Mesendoderm (in vitro differentiated cells): ENCODE results near the gene SCPEP1.

Source experiments
- DNase-seq: peaks from one replicate; pipeline ENCODE4 v3.0.0; 2013
- H2AK5ac ChIP-seq: 2 replicates; pipeline ENCODE4 v1.6.1; 2013; ENCODE audit warnings: low read length, inconsistent platforms
- H2BK120ac ChIP-seq: 2 replicates; pipeline ENCODE4 v1.6.1; 2013; ENCODE audit warnings: low read depth, mild to moderate bottlenecking, low read length, moderate library complexity, mixed read lengths
- H2BK15ac ChIP-seq: replicated peaks from 2 replicates; pipeline ENCODE4 v1.6.1; 2013; ENCODE audit warnings: low read depth, mild to moderate bottlenecking, moderate library complexity
- H2BK5ac ChIP-seq: 2 replicates; pipeline ENCODE4 v1.6.1; 2013; ENCODE audit warnings: low read length, inconsistent platforms
- H3K18ac ChIP-seq: 2 replicates; pipeline ENCODE4 v1.6.1; 2013; ENCODE audit warnings: mild to moderate bottlenecking, low read length, mixed read lengths
- H3K23ac ChIP-seq: one replicate; pipeline ENCODE4 v1.6.1; 2013; ENCODE audit warnings: low read length
- H3K27ac ChIP-seq: 2 replicates; pipeline ENCODE4 v1.5.1; 2013; ENCODE audit warnings: low read depth, mild to moderate bottlenecking, inconsistent platforms, low read length, moderate library complexity
- H3K27me3 ChIP-seq: 2 replicates; pipeline ENCODE4 v1.6.1; 2013; ENCODE audit warnings: low read length, control low read depth, mild to moderate bottlenecking, inconsistent platforms; ENCODE audit not compliant: insufficient read depth, poor library complexity
- H3K36me3 ChIP-seq: 2 replicates; pipeline ENCODE4 v1.6.1; 2013; ENCODE audit warnings: low read length, inconsistent platforms; ENCODE audit not compliant: control insufficient read depth, insufficient read depth
- H3K4ac ChIP-seq: one replicate; pipeline ENCODE4 v1.6.1; 2013; ENCODE audit warnings: low read depth, mild to moderate bottlenecking, low read length, moderate library complexity
- H3K4me1 ChIP-seq: 2 replicates; pipeline ENCODE4 v1.6.1; 2013; ENCODE audit warnings: low read depth, low read length, inconsistent platforms; ENCODE audit not compliant: control insufficient read depth
- H3K4me2 ChIP-seq: 2 replicates; pipeline ENCODE4 v1.6.1; 2013; ENCODE audit warnings: low read length
- H3K4me3 ChIP-seq: 2 replicates; pipeline ENCODE4 v1.5.1; 2013; ENCODE audit warnings: mild to moderate bottlenecking, low read length
- H3K56ac ChIP-seq: one replicate; pipeline ENCODE4 v1.6.1; 2013; ENCODE audit warnings: low read length
- H3K79me1 ChIP-seq: 2 replicates; pipeline ENCODE4 v1.6.1; 2013; ENCODE audit warnings: low read length, inconsistent platforms
- H3K79me2 ChIP-seq: 2 replicates; pipeline ENCODE4 v1.6.1; 2013; ENCODE audit warnings: mild to moderate bottlenecking, low read length; ENCODE audit not compliant: control insufficient read depth, insufficient read depth
- H3K9ac ChIP-seq: 2 replicates; pipeline ENCODE4 v1.6.1; 2013; ENCODE audit warnings: low read length, inconsistent platforms
- H4K5ac ChIP-seq: one replicate; pipeline ENCODE4 v1.6.1; 2013; ENCODE audit warnings: low read length
- H4K8ac ChIP-seq: one replicate; pipeline ENCODE4 v1.6.1; 2013; ENCODE audit warnings: low read depth, mild to moderate bottlenecking, control low read depth, low read length, moderate library complexity
- WGBS: extraction: QIAGEN DNeasy Blood & Tissue Kit; methylation state at CpG from one replicate; pipeline ENCODE4 v1.1.7; 2013; ENCODE audit warnings: low lambda C conversion rate, missing lambda C conversion rate; ENCODE audit not compliant: insufficient coverage; ENCODE audit errors: extremely low coverage; 5-methylcytosine and 5-hydroxymethylcytosine counted together

SCPEP1 gene

GRCh38 chr17:57050306-57050705 lies 72.4 kb downstream of the SCPEP1 start:
- Histone ChIP-seq H3K9ac (no peak overlapping the region), H3K79me2 (no peaks in the 10 kb centered on the region), H3K4me2 (no peak overlapping the region), H3K4ac (no peak overlapping the region), H4K8ac (no peak overlapping the region), H3K4me3 (no peak overlapping the region), H3K79me1 (no peaks in the 10 kb centered on the region), H2AK5ac (no peak overlapping the region), H2BK15ac (no peak overlapping the region), H3K23ac (no peak overlapping the region), H3K18ac (no peak overlapping the region), H3K56ac (no peak overlapping the region), H3K27me3 (no peaks in the 10 kb centered on the region), H3K4me1 (no peaks in the 10 kb centered on the region), H2BK5ac (no peak overlapping the region), H4K5ac (no peak overlapping the region), H3K27ac (no peak overlapping the region), H3K36me3 (no peaks in the 10 kb centered on the region), H2BK120ac (no peak overlapping the region)
- no CpG with 5 or more reads among the region's 5 CpGs for WGBS
- no peak for DNase-seq

GRCh38 chr17:57051886-57052361 lies 74.0 kb downstream of the SCPEP1 start:
- Histone ChIP-seq H3K23ac (no peak overlapping the region), H4K8ac (no peak overlapping the region), H3K4me2 (no peak overlapping the region), H4K5ac (no peak overlapping the region), H2AK5ac (no peak overlapping the region), H3K79me2 (no peaks in the 10 kb centered on the region), H3K79me1 (no peaks in the 10 kb centered on the region), H3K27ac (no peak overlapping the region), H3K4me3 (no peak overlapping the region), H3K9ac (no peak overlapping the region), H3K4me1 (no peaks in the 10 kb centered on the region), H2BK120ac (no peak overlapping the region), H3K56ac (no peak overlapping the region), H3K27me3 (no peaks in the 10 kb centered on the region), H3K4ac (no peak overlapping the region), H3K36me3 (no peaks in the 10 kb centered on the region), H3K18ac (no peak overlapping the region), H2BK5ac (no peak overlapping the region), H2BK15ac (no peak overlapping the region)
- no CpG with 5 or more reads among the region's 5 CpGs for WGBS
- no peak for DNase-seq
